Endothelial cell of umbilical vein (primary cell): ENCODE results near the gene ZNF365.

Experiments
- EZH2 ChIP-seq: IDR thresholded peaks from 2 replicates; pipeline ENCODE4 v1.6.1; 2012; ENCODE audit warnings: borderline replicate concordance, low read depth, mild to moderate bottlenecking, moderate library complexity, low read length, inconsistent platforms; ENCODE audit not compliant: severe bottlenecking
- FOS ChIP-seq: IDR thresholded peaks from 2 replicates; pipeline ENCODE4 v1.6.1; 2011; ENCODE audit warnings: mild to moderate bottlenecking, low read length, moderate library complexity, borderline replicate concordance; ENCODE audit not compliant: insufficient read depth
- GATA2 ChIP-seq: IDR thresholded peaks from 2 replicates; pipeline ENCODE4 v1.7.0; 2011; ENCODE audit warnings: low read depth, mild to moderate bottlenecking, moderate library complexity, mixed read lengths, low read length; ENCODE audit not compliant: insufficient read length, insufficient read depth
- JUN ChIP-seq: IDR thresholded peaks from 2 replicates; pipeline ENCODE4 v1.6.1; 2011; ENCODE audit warnings: borderline replicate concordance, low read depth; ENCODE audit not compliant: insufficient read length, insufficient read depth
- MYC ChIP-seq: IDR thresholded peaks from one replicate; pipeline ENCODE4 v1.6.1; 2011; ENCODE audit warnings: mild to moderate bottlenecking, low read depth, low read length
- POLR2A ChIP-seq: IDR thresholded peaks from 2 replicates; pipeline ENCODE4 v1.6.1; 2012; ENCODE audit warnings: low read depth, mild to moderate bottlenecking, control low read depth, low read length
- POLR2AphosphoS5 ChIP-seq: IDR thresholded peaks from 2 replicates; pipeline ENCODE4 v1.6.1; 2012; ENCODE audit warnings: low read depth, mild to moderate bottlenecking, control low read depth, low read length, moderate library complexity; ENCODE audit not compliant: insufficient read depth
- TF ChIP-seq, protein P1 (sequence below), 2 donors: IDR thresholded peaks; 1 replicate in 1 of 2; 2 replicates in 1 of 2; pipeline ENCODE4 v1.5.1; 2011; ENCODE audit warnings: low read length in 2 of 2, mild to moderate bottlenecking in 2 of 2, moderate library complexity in 2 of 2, control low read depth in 1 of 2, inconsistent platforms in 1 of 2, low read depth in 1 of 2; ENCODE audit not compliant: insufficient read depth in 1 of 2; ENCODE audit errors: extremely low read depth in 1 of 2
- TF ChIP-seq, protein P2 (sequence below): IDR thresholded peaks from 2 replicates; pipeline ENCODE4 v1.6.1; 2011; ENCODE audit not compliant: insufficient read depth, insufficient read length

DNA sequence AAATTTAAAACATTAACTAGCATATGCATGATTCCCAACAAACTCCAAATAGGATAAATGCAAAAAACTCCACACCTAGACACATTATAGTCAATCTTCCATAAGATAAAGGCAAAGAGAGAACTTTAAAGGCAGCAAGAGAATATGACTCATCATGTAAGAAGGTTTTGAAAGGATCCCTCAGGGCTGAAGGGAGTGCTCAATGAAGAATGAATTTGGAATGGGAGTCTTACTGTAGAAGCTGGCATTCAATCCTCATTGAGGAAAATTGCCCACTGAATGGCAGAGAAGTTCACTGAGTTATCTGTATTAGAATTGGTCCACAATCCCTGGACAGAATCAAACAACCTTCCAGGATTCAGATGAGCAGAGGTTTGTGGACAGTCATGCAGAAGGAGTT is 26.1 kb upstream of the ZNF365 start:
- TF ChIP-seq POLR2A (no peak), POLR2AphosphoS5 (no peak), EZH2 (no peak), MYC (no peak), GATA2 (no peak), FOS (no peak), JUN (no peak)
- TF ChIP-seq, protein P1, sequence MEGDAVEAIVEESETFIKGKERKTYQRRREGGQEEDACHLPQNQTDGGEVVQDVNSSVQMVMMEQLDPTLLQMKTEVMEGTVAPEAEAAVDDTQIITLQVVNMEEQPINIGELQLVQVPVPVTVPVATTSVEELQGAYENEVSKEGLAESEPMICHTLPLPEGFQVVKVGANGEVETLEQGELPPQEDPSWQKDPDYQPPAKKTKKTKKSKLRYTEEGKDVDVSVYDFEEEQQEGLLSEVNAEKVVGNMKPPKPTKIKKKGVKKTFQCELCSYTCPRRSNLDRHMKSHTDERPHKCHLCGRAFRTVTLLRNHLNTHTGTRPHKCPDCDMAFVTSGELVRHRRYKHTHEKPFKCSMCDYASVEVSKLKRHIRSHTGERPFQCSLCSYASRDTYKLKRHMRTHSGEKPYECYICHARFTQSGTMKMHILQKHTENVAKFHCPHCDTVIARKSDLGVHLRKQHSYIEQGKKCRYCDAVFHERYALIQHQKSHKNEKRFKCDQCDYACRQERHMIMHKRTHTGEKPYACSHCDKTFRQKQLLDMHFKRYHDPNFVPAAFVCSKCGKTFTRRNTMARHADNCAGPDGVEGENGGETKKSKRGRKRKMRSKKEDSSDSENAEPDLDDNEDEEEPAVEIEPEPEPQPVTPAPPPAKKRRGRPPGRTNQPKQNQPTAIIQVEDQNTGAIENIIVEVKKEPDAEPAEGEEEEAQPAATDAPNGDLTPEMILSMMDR (IDR thresholded peaks at IDR 0.05; ENCODE audit: extremely low read depth in 1 of 2, insufficient read depth in 1 of 2, low read depth in 1 of 2, low read length in 2 of 2), result no peak
- TF ChIP-seq, protein P2, sequence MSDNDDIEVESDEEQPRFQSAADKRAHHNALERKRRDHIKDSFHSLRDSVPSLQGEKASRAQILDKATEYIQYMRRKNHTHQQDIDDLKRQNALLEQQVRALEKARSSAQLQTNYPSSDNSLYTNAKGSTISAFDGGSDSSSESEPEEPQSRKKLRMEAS, result no peak
